ENCODE results near the gene ATP8B2.

DNA sequence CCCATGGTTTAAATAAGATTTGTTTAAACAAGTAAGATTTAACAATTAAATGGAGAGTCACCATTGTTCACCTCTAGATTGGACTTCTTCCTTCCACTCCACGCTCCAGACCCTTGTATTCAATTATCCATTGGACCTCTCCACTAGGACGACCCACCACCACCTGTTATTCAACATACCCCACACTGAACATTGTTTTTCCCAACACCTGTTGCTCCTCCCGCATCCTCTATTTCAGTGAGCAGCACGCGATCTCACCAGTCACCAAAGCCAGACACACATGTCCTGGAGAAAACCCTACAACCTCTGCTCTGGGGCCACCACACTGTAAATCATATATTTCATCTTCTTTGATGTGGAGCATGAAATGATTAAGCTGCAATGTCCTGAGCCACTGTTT lies 28.6 kb downstream of the ATP8B2 start:
- TF ChIP-seq, protein P1, sequence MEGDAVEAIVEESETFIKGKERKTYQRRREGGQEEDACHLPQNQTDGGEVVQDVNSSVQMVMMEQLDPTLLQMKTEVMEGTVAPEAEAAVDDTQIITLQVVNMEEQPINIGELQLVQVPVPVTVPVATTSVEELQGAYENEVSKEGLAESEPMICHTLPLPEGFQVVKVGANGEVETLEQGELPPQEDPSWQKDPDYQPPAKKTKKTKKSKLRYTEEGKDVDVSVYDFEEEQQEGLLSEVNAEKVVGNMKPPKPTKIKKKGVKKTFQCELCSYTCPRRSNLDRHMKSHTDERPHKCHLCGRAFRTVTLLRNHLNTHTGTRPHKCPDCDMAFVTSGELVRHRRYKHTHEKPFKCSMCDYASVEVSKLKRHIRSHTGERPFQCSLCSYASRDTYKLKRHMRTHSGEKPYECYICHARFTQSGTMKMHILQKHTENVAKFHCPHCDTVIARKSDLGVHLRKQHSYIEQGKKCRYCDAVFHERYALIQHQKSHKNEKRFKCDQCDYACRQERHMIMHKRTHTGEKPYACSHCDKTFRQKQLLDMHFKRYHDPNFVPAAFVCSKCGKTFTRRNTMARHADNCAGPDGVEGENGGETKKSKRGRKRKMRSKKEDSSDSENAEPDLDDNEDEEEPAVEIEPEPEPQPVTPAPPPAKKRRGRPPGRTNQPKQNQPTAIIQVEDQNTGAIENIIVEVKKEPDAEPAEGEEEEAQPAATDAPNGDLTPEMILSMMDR (IDR thresholded peaks at IDR 0.05; ENCODE audit: insufficient read depth, low read depth, low read length), result no peak
- TF ChIP-seq EZH2 (IDR thresholded peaks at IDR 0.05; ENCODE audit: insufficient read depth, low read length), result no peak

Data from astrocyte (in vitro differentiated cells and primary cell).